Heart left ventricle (tissue), 13 donors: ENCODE results near the gene PPP1R3D.

ENCODE experiments used
- POLR2A ChIP-seq, 2 donors: fragments of 450-650 bp; IDR thresholded peaks; one replicate each; pipeline ENCODE4 v1.6.1; 2017; ENCODE audit warnings: antibody characterized with exemption in 2 of 2, mild to moderate bottlenecking in 2 of 2, moderate library complexity in 2 of 2
- TF ChIP-seq, protein P1 (sequence below), 12 donors: fragments of 200-600 bp; sonication (generic) in 4 of 12; IDR thresholded peaks; one replicate each; pipeline versions ENCODE4 v1.5.0 to v1.8.0; 2018 to 2022; ENCODE audit warnings: antibody characterized with exemption in 12 of 12, mild to moderate bottlenecking in 5 of 12
- donor health status: ischemic (EF 13 %, LVEDD 7.1; RV severe dilation, severe dysfunction).
- donor health status: DM: no; HTN: yes; CAD: no.
- donor health status: DM: no; HTN: no; CAD: no.
- donor health status: ischemic (EF 25% LVEDD 6.9; RV normal size, moderate dysfunction).
- donor health status: ischemic (EF 25% LVEDD 5.7; RV mildly dilated, moderate dysfunction).
- donor health status: ischemic (EF 35%, LVEDD 5.7; RV mildly dilated, moderate dysfunction).
- donor health status: nonischemic (EF 11% LVEDD 7.7; RV severe dilation, severe dysfunction).
- donor health status: DM: yes; HTN: yes; CAD: no.
- donor health status: PGD.
- donor health status: ischemic (EF 29% LVEDD 5.4; RV normal size, mild dysfunction).
- donor health status: nonischemic (EF 23%, LVEDD 6.1; RV moderate dilation, normal function).

DNA sequence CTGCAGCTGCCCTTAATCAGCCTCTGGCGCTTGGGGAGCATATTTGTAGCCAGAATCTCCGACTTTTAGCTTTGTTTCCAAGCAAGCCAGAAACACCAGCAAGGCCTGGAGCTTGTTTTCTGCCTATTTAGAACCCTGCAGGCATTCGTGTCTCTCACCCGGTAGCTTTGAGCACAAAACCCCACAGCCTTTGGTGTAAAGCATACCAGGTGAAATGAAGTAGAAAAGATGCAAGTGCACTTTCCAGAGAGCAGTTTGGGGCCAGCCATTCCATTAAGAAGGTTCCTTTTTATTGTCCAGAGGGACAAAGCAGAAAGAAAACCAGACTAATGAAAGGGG is 820 bp upstream of the PPP1R3D start:
- TF ChIP-seq POLR2A (IDR thresholded peaks at IDR 0.05) = no peak
- TF ChIP-seq, protein P1, sequence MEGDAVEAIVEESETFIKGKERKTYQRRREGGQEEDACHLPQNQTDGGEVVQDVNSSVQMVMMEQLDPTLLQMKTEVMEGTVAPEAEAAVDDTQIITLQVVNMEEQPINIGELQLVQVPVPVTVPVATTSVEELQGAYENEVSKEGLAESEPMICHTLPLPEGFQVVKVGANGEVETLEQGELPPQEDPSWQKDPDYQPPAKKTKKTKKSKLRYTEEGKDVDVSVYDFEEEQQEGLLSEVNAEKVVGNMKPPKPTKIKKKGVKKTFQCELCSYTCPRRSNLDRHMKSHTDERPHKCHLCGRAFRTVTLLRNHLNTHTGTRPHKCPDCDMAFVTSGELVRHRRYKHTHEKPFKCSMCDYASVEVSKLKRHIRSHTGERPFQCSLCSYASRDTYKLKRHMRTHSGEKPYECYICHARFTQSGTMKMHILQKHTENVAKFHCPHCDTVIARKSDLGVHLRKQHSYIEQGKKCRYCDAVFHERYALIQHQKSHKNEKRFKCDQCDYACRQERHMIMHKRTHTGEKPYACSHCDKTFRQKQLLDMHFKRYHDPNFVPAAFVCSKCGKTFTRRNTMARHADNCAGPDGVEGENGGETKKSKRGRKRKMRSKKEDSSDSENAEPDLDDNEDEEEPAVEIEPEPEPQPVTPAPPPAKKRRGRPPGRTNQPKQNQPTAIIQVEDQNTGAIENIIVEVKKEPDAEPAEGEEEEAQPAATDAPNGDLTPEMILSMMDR (IDR thresholded peaks at IDR 0.05) = no peak
